ENCODE results near the gene DGKA.

- no peak for TF ChIP-seq EZH2 (IDR thresholded peaks at IDR 0.05; ENCODE audit: insufficient read depth, low read length)
- TF ChIP-seq, protein P1, sequence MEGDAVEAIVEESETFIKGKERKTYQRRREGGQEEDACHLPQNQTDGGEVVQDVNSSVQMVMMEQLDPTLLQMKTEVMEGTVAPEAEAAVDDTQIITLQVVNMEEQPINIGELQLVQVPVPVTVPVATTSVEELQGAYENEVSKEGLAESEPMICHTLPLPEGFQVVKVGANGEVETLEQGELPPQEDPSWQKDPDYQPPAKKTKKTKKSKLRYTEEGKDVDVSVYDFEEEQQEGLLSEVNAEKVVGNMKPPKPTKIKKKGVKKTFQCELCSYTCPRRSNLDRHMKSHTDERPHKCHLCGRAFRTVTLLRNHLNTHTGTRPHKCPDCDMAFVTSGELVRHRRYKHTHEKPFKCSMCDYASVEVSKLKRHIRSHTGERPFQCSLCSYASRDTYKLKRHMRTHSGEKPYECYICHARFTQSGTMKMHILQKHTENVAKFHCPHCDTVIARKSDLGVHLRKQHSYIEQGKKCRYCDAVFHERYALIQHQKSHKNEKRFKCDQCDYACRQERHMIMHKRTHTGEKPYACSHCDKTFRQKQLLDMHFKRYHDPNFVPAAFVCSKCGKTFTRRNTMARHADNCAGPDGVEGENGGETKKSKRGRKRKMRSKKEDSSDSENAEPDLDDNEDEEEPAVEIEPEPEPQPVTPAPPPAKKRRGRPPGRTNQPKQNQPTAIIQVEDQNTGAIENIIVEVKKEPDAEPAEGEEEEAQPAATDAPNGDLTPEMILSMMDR (IDR thresholded peaks at IDR 0.05; ENCODE audit: insufficient read depth, low read depth, low read length), result no peak
These were observed 29.0 kb upstream of the DGKA start for GRCh38 chr12:55901881-55902490.
